Motor neuron (in vitro differentiated cells): ENCODE results near the gene CD28. TPM values are rescaled to one million over a fixed set of nuclear protein-coding genes. Genes with fewer than 3 reads are reported as not detected.

Source experiments
- ATAC-seq, 8 experiments: fragments of 200-7000 bp; cut with Tn5 transposase; replicated peaks in 6 of 8; 2 replicates each; pipeline ENCODE4 v1.8.0; 2021; ENCODE audit warnings: mild to moderate bottlenecking in 8 of 8, moderate library complexity in 8 of 8
- H3K27ac ChIP-seq, 2 donors: fragments of 250-450 bp; sonication (Bioruptor Pico); 2 replicates each; pipeline ENCODE4 v1.9.0; 2021; ENCODE audit warnings: antibody characterized with exemption in 2 of 2, mild to moderate bottlenecking in 2 of 2, moderate library complexity in 1 of 2
- H3K4me1 ChIP-seq, 2 donors: fragments of 250-450 bp; sonication (Bioruptor Pico); replicated peaks in 1 of 2; 2 replicates each; pipeline ENCODE4 v1.6.1; 2021; ENCODE audit warnings: antibody characterized with exemption in 2 of 2, mild to moderate bottlenecking in 2 of 2, moderate library complexity in 1 of 2
- H3K4me3 ChIP-seq, 5 donors: fragments of 250-450 bp; sonication (Bioruptor Pico); 2 replicates each; pipeline ENCODE4 v1.9.0; 2021; ENCODE audit warnings: antibody characterized with exemption in 5 of 5, mild to moderate bottlenecking in 5 of 5, moderate library complexity in 4 of 5
- WGBS, 10 experiments: fragments of 450-650 bp; shearing (Covaris generic); methylation state at CpG; one replicate each; pipeline ENCODE4 v1.0.0; 2022; 5-methylcytosine and 5-hydroxymethylcytosine counted together
- in situ Hi-C, 9 experiments: fragments of 400-800 bp; cut with MboI; loops; one replicate each; pipeline ENCODE4 v1.15.0; 2021; ENCODE audit warnings: low sequenced_read_pairs in 9 of 9, low pct_unique_long_range_greater_than_20kb in 2 of 9; ENCODE audit not compliant: unreplicated experiment in 9 of 9
- total RNA-seq, 8 experiments: library from RNA; unstranded; fragments of 300-600 nt; gene quantifications; 2 replicates each; pipeline versions ENCODE4 v1.2.3 to v1.2.4, GENCODE V29; 2022

CD28 gene
- total RNA-seq, 8 experiments from 2014 or later = 0.05 to 0.33 (median 0.09) TPM; not detected in 2

- no peaks in the 10 kb centered on the region for H3K4me1 ChIP-seq
- H3K4me3 ChIP-seq = no peak overlapping the region
- H3K27ac ChIP-seq = no peak overlapping the region
- in situ Hi-C loops = no loop called here
- 77 to 100% (median 90%) methylated on average over 2 to 3 of the region's 3 CpGs; no CpG with 5 or more reads in 1 of the 10 experiments for whole genome bisulfite sequencing, 10 experiments
- no peak for ATAC-seq
Observed at GRCh38 chr2:203709416-203710040, 3.1 kb downstream of the CD28 start.

GRCh38 chr2:203710226-203710625, 3.8 kb downstream of the CD28 start:
- in situ Hi-C loops = no loop called here
- no peaks in the 10 kb centered on the region for H3K4me1 ChIP-seq
- H3K4me3 ChIP-seq = no peak overlapping the region
- ATAC-seq = no peak
- WGBS, 10 experiments = 13 to 92% (median 73%) methylated on average over 3 to 4 of the region's 4 CpGs
- no peak overlapping the region for H3K27ac ChIP-seq

- Histone ChIP-seq H3K4me3 (no peak overlapping the region), H3K27ac (no peak overlapping the region), H3K4me1 (no peaks in the 10 kb centered on the region)
- WGBS, 10 experiments = 59 to 100% (median 80%) methylated on average over 1 to 2 of the region's 2 CpGs; no CpG with 5 or more reads in 6 of the 10 experiments
- ATAC-seq = no peak
- in situ Hi-C loops = no loop called here
Observed at GRCh38 chr2:203710952-203711351, 4.5 kb downstream of the CD28 start.

GRCh38 chr2:203711399-203711798, 5.0 kb downstream of the CD28 start:
- in situ Hi-C loops = no loop called here
- 52 to 100% (median 93%) methylated on average over 1 to 3 of the region's 3 CpGs; no CpG with 5 or more reads in 1 of the 10 experiments for WGBS, 10 experiments

GRCh38 chr2:203713381-203713780, 6.9 kb downstream of the CD28 start:
- no peak for ATAC-seq
- H3K4me1 ChIP-seq = no peaks in the 10 kb centered on the region
- 70 to 100% (median 88%) methylated on average over 1 of the region's 1 CpG; no CpG with 5 or more reads in 2 of the 10 experiments for WGBS, 10 experiments
- in situ Hi-C loops = no loop called here
- H3K27ac ChIP-seq = no peak overlapping the region
- no peak overlapping the region for H3K4me3 ChIP-seq

More at GRCh38 chr2:203711399-203711798, 5.0 kb downstream of the CD28 start:
- Histone ChIP-seq H3K4me1 (no peaks in the 10 kb centered on the region), H3K27ac (no peak overlapping the region), H3K4me3 (no peak overlapping the region)
- no peak for ATAC-seq

GRCh38 chr2:203714112-203714511, 7.7 kb downstream of the CD28 start:
- Histone ChIP-seq H3K27ac (no peak overlapping the region), H3K4me1 (no peaks in the 10 kb centered on the region), H3K4me3 (no peak overlapping the region)
- in situ Hi-C loops = no loop called here
- WGBS, 10 experiments = 64 to 100% (median 80%) methylated on average over 1 to 3 of the region's 3 CpGs; no CpG with 5 or more reads in 3 of the 10 experiments
- peak in 2 of 8 experiments; percentile 42 to 64 for ATAC-seq

- no peak overlapping the region for H3K4me3 ChIP-seq
- 79 to 100% (median 100%) methylated on average over 1 to 2 of the region's 2 CpGs; no CpG with 5 or more reads in 4 of the 10 experiments for whole genome bisulfite sequencing, 10 experiments
- in situ Hi-C loops = no loop called here
- H3K4me1 ChIP-seq = no peaks in the 10 kb centered on the region
- no peak for ATAC-seq
- H3K27ac ChIP-seq = no peak overlapping the region
Observed at GRCh38 chr2:203715744-203716143, 9.3 kb downstream of the CD28 start.

GRCh38 chr2:203718087-203718486, 11.6 kb downstream of the CD28 start:
- Histone ChIP-seq H3K4me3 (no peak overlapping the region), H3K4me1 (peaks cover 11 to 14% of the 10 kb centered on the region in 2 donors), H3K27ac (no peak overlapping the region)
- ATAC-seq = no peak
- 14 to 100% (median 83%) methylated on average over 1 to 3 of the region's 3 CpGs; no CpG with 5 or more reads in 3 of the 10 experiments for WGBS, 10 experiments
- in situ Hi-C loops = no loop called here

GRCh38 chr2:203719456-203720410, 13.3 kb downstream of the CD28 start:
- in situ Hi-C loops = no loop called here
- Histone ChIP-seq H3K27ac (no peak overlapping the region), H3K4me3 (no peak overlapping the region), H3K4me1 (peaks cover 11 to 14% of the 10 kb centered on the region in 2 donors)
- 14 to 80% (median 64%) methylated on average over 1 to 4 of the region's 4 CpGs; no CpG with 5 or more reads in 2 of the 10 experiments for WGBS, 10 experiments
- peak in 1 of 8 experiments; percentile 44 for ATAC-seq

- H3K4me1 ChIP-seq = peaks cover 11 to 14% of the 10 kb centered on the region in 2 donors
- no peak overlapping the region for H3K4me3 ChIP-seq
- peak in 1 of 8 experiments; percentile 33 for ATAC-seq
- in situ Hi-C loops = no loop called here
- 46 to 80% (median 72%) methylated on average over 1 to 4 of the region's 6 CpGs for WGBS, 10 experiments
- H3K27ac ChIP-seq = peak overlapping the region in 1 of 2 donors; percentile 52
Observed at GRCh38 chr2:203720915-203721672, 14.7 kb downstream of the CD28 start.

- in situ Hi-C loops = no loop called here
- Histone ChIP-seq H3K27ac (peak overlapping the region in 1 of 2 donors; percentile 52), H3K4me3 (no peak overlapping the region), H3K4me1 (peaks cover 11 to 14% of the 10 kb centered on the region in 2 donors)
- WGBS, 10 experiments = 29 to 100% (median 84%) methylated on average over 1 to 3 of the region's 3 CpGs; no CpG with 5 or more reads in 2 of the 10 experiments
- ATAC-seq = peak in 4 of 8 experiments; percentile 26 to 51 (median 36)
Observed at GRCh38 chr2:203721781-203722300, 15.4 kb downstream of the CD28 start.

GRCh38 chr2:203722411-203722810, 16.0 kb downstream of the CD28 start:
- Histone ChIP-seq H3K4me1 (peaks cover 11 to 14% of the 10 kb centered on the region in 2 donors), H3K27ac (no peak overlapping the region), H3K4me3 (no peak overlapping the region)
- WGBS, 10 experiments = 40 to 100% (median 56%) methylated on average over 1 to 2 of the region's 2 CpGs; no CpG with 5 or more reads in 2 of the 10 experiments
- ATAC-seq = peak in 2 of 8 experiments; percentile 77 to 83
- in situ Hi-C loops = no loop called here
